Heart left ventricle (tissue), 16 donors: ENCODE data around the gene ADCY9. TPM values are rescaled to one million over a fixed set of nuclear protein-coding genes. Genes with fewer than 3 reads are reported as not detected.

Experiments used
- ATAC-seq, 4 donors: fragments of 200-7000 bp; cut with Tn5 transposase; one replicate each; pipeline ENCODE4 v1.9.1; 2020 to 2022; ENCODE audit warnings: moderate library complexity in 4 of 4, mild to moderate bottlenecking in 3 of 4, moderate number of reproducible peaks in 1 of 4
- DNase-seq, 5 donors: peaks; one replicate each; pipeline ENCODE4 v3.0.0-alpha.2; 2020
- H3K27ac ChIP-seq, 12 donors: fragments of 200-600 bp; sonication (generic) in 4 of 12; one replicate each; pipeline versions ENCODE4 v1.5.0 to v1.8.0; 2016 to 2022; ENCODE audit warnings: mild to moderate bottlenecking in 2 of 12
- H3K27me3 ChIP-seq, 9 donors: fragments of 200-600 bp; sonication (generic) in 2 of 9; one replicate each; pipeline versions ENCODE4 v1.5.1 to v1.8.0; 2016 to 2022; ENCODE audit warnings: mild to moderate bottlenecking in 3 of 9
- H3K36me3 ChIP-seq, 9 donors: fragments of 200-600 bp; sonication (generic) in 2 of 9; one replicate each; pipeline versions ENCODE4 v1.5.0 to v1.8.0; 2018 to 2022; ENCODE audit warnings: mild to moderate bottlenecking in 2 of 9
- H3K4me1 ChIP-seq, 12 donors: fragments of 200-600 bp; sonication (generic) in 4 of 12; one replicate each; pipeline versions ENCODE4 v1.5.0 to v1.8.0; 2016 to 2022; ENCODE audit warnings: mild to moderate bottlenecking in 3 of 12
- H3K4me3 ChIP-seq, 12 donors: fragments of 200-600 bp; sonication (generic) in 4 of 12; one replicate each; pipeline versions ENCODE4 v1.5.0 to v1.8.0; 2017 to 2022; ENCODE audit warnings: mild to moderate bottlenecking in 9 of 12, moderate library complexity in 4 of 12
- H3K9me3 ChIP-seq, 12 donors: fragments of 200-600 bp; sonication (generic) in 4 of 12; one replicate each; pipeline versions ENCODE4 v1.5.0 to v1.8.0; 2016 to 2022; ENCODE audit warnings: mild to moderate bottlenecking in 1 of 12
- POLR2A ChIP-seq, 2 donors: fragments of 450-650 bp; IDR thresholded peaks; one replicate each; pipeline ENCODE4 v1.6.1; 2017; ENCODE audit warnings: antibody characterized with exemption in 2 of 2, mild to moderate bottlenecking in 2 of 2, moderate library complexity in 2 of 2
- WGBS, 4 donors: extraction: QIAGEN DNeasy Blood & Tissue Kit in 2 of 4; methylation state at CpG; one replicate each; pipeline versions ENCODE4 v1.1.5 to v1.1.7; 2013 to 2018; 5-methylcytosine and 5-hydroxymethylcytosine counted together
- intact Hi-C, 10 donors: fragments of 100-400 bp; cut with DNase I; formaldehyde crosslinking; loops; one replicate each; pipeline versions ENCODE4 v1.11.1 to v1.14.2; 2022
- polyA plus RNA-seq, 2 donors: library from polyadenylated mRNA; stranded (reverse); fragments of 200-250 nt; gene quantifications; one replicate each; pipeline ENCODE4 v1.2.3, GENCODE V29; 2013
- total RNA-seq, 9 donors: library from RNA; depleted of rRNA in 2 of 9; stranded (reverse); fragments of >200 nt in 2 of 9; fragmentation: NEBNext Ultra II Directional in 3 of 9; extraction: Animal tissue kit (Norgen Biotek cat#: 25700) in 3 of 9; gene quantifications; one replicate each; pipeline versions ENCODE4 v1.1.0 to v1.2.4, GENCODE V29; 2016 to 2023
- TF ChIP-seq, protein P1 (sequence below), 12 donors: fragments of 200-600 bp; sonication (generic) in 4 of 12; IDR thresholded peaks; one replicate each; pipeline versions ENCODE4 v1.5.0 to v1.8.0; 2018 to 2022; ENCODE audit warnings: antibody characterized with exemption in 12 of 12, mild to moderate bottlenecking in 5 of 12
- donor health status: ischemic (EF 13 %, LVEDD 7.1; RV severe dilation, severe dysfunction).
- donor health status: healthy with polysubstance abuse.
- donor health status: DM: no; HTN: yes; CAD: no.
- donor health status: DM: no; HTN: no; CAD: no.
- donor health status: ischemic (EF 25% LVEDD 6.9; RV normal size, moderate dysfunction).
- donor health status: ischemic (EF 25% LVEDD 5.7; RV mildly dilated, moderate dysfunction).
- donor health status: healthy.
- donor health status: DM: yes; HTN: yes; CAD: no.
- donor health status: ischemic (EF 35%, LVEDD 5.7; RV mildly dilated, moderate dysfunction).
- donor health status: nonischemic (EF 11% LVEDD 7.7; RV severe dilation, severe dysfunction).
- donor health status: DM: yes; HTN: yes; CAD: no.
- donor health status: PGD.
- donor health status: ischemic (EF 29% LVEDD 5.4; RV normal size, mild dysfunction).
- donor health status: nonischemic (EF 23%, LVEDD 6.1; RV moderate dilation, normal function).

Gene ADCY9
- total and polyA plus RNA-seq, 11 donors: 11.8 to 85.8 (median 45.0) TPM

DNA sequence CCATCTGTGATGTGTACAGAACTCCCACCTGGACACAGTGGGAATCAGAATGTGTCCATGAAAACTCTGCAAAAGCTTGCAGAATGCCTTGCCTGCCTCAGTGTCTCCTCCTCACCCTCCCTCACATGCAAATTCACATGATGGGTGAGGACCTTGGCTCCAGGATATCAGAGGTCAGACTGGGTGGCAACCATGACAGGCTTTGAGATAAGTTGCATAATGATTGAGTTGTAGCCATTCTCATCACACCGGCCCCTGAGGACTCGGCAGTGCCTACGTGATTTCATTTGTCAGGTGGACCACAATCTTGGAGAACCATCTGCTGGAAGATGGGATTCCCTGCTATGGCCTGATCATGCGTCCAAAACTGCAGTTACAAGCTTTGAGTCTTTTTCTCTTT is 3.9 kb upstream of the ADCY9 start:
- Histone ChIP-seq H3K9me3 (no peaks in the 10 kb centered on the region), H3K36me3 (no peaks in the 10 kb centered on the region), H3K4me1 (peaks cover 0 to 10% (median 6%) of the 10 kb centered on the region in 12 donors), H3K4me3 (no peak overlapping the region), H3K27me3 (no peaks in the 10 kb centered on the region), H3K27ac (no peak overlapping the region)
- TF ChIP-seq, protein P1, sequence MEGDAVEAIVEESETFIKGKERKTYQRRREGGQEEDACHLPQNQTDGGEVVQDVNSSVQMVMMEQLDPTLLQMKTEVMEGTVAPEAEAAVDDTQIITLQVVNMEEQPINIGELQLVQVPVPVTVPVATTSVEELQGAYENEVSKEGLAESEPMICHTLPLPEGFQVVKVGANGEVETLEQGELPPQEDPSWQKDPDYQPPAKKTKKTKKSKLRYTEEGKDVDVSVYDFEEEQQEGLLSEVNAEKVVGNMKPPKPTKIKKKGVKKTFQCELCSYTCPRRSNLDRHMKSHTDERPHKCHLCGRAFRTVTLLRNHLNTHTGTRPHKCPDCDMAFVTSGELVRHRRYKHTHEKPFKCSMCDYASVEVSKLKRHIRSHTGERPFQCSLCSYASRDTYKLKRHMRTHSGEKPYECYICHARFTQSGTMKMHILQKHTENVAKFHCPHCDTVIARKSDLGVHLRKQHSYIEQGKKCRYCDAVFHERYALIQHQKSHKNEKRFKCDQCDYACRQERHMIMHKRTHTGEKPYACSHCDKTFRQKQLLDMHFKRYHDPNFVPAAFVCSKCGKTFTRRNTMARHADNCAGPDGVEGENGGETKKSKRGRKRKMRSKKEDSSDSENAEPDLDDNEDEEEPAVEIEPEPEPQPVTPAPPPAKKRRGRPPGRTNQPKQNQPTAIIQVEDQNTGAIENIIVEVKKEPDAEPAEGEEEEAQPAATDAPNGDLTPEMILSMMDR (IDR thresholded peaks at IDR 0.05): no peak
- TF ChIP-seq POLR2A (IDR thresholded peaks at IDR 0.05): no peak
- 75 to 89% (median 83%) methylated on average over 4 of the region's 4 CpGs for WGBS, 4 donors
- no peak for ATAC-seq
- no peak for DNase-seq
- intact Hi-C loops: loop anchor here in 2 of 10 donors (10.0 kb wide), 2 partner anchors 65 to 125 kb away; partner anchors contain the start of gene SRL (in 1 of the 2)

DNA sequence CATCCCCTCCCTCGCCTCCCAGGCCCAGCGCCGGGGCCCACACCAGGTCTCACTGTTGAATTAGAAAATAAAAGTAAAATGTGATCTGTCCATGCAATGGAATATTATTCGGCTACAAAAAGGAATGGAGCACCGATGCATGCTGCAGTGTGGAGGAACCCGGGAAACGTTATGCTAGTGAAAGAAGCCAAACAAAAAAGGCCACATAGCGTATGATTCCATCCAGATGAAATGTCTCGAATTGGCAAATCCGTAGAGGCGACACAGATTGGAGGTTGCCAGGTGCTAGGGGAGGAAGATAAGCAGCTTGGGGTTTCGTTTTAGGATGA is 972 bp upstream of the ADCY9 start:
- TF ChIP-seq, protein P1 (IDR thresholded peaks at IDR 0.05): no peak
- no peak for TF ChIP-seq POLR2A (IDR thresholded peaks at IDR 0.05)
- intact Hi-C loops: loop anchor here in 9 of 10 donors (2.0 to 10.0 kb wide), 12 partner anchors 65 to 180 kb away; partner anchors contain the start of gene SRL (in 1 of the 9)
- peak overlapping the region in 10 of 12 donors; percentile 53 to 87 (median 70) for H3K4me3 ChIP-seq

DNA sequence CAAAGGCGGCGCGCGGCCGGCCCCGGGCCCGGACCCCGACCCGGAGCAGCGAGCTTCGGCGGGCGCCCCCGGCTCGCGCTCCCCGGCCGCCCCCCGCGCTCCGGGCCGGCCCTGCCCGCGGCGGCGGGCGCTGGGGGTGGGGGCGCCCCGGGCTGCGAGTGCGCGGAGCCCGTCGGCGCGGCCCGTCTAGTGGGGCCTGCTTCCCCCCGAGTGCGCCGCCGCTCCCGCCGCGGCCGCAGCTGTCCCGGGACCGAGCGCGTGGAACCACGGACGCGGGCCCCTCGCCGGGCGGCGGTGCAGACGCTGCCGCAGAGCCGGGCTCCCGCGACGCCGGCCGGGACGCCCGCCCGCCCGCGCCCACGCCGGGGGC is 308 bp downstream of the ADCY9 start:
- TF ChIP-seq, protein P1 (IDR thresholded peaks at IDR 0.05): no peak
- no peak for TF ChIP-seq POLR2A (IDR thresholded peaks at IDR 0.05)
- Histone ChIP-seq H3K4me3 (peak overlapping the region in 11 of 12 donors; percentile 56 to 92 (median 71)), H3K27me3 (no peaks in the 10 kb centered on the region), H3K9me3 (no peaks in the 10 kb centered on the region), H3K4me1 (peaks cover 0 to 53% (median 39%) of the 10 kb centered on the region in 12 donors), H3K27ac (peak overlapping the region in 11 of 12 donors; percentile 26 to 87 (median 75)), H3K36me3 (peaks cover 0 to 3% (median 0%) of the 10 kb centered on the region in 9 donors)
- DNase-seq: no peak
- 0 to 1% (median 0%) methylated on average over 17 to 71 of the region's 71 CpGs for WGBS, 4 donors
- ATAC-seq: no peak
- intact Hi-C loops: loop anchor here in 9 of 10 donors (1.0 to 10.0 kb wide), 13 partner anchors 64 to 179 kb away; partner anchors contain the start of gene SRL (in 1 of the 9)

More for the DNA sequence above, 972 bp upstream of the ADCY9 start:
- H3K36me3 ChIP-seq: peaks cover 0 to 3% (median 0%) of the 10 kb centered on the region in 9 donors
- H3K4me1 ChIP-seq: peaks cover 0 to 40% (median 29%) of the 10 kb centered on the region in 12 donors
- DNase-seq (peak in 1 of 5 donors; percentile 40), ATAC-seq (no peak)
- WGBS, 4 donors: 91 to 96% (median 95%) methylated on average over 12 of the region's 12 CpGs
- H3K27me3 ChIP-seq: no peaks in the 10 kb centered on the region
- no peaks in the 10 kb centered on the region for H3K9me3 ChIP-seq
- H3K27ac ChIP-seq: peak overlapping the region in 8 of 12 donors; percentile 77 to 87 (median 84)

DNA sequence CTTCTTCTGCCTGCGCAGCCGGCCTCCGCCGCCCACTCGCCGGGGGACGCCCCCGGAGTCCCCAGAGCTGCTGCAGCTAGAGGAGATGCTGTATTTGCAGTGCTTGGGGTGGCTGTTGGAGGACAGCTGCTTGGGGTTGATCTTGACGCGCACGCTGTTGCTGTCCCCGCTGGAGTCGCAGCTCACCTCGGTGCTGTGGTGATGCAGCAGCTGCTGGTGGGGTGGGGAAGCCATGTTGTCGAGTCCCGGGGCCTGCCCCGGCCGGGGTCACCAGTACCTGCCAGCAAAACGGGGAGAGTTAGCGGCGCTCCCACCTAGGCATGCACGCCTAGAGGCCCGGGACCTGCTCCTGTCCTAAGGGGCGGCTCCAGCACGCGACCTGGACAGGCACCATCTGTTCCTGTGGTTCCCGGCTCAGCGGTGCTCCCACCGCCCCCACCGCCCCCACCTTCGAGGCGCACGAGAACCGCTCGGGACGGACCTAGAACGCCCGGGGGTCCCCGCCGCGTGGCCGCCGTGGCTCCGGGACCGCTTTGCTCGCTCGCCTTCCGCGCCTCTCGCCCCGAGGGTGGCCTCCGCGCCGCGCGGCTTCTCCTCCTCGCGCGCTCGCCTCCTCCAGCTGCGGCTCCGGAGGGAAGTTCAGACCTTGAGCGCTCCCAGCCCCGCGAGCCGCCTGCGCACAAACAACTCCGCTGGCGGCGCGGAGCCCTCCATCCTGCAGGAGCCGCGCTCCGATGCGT is 863 bp downstream of the ADCY9 start:
- Histone ChIP-seq H3K4me1 (peaks cover 0 to 57% (median 41%) of the 10 kb centered on the region in 12 donors), H3K36me3 (peaks cover 0 to 3% (median 0%) of the 10 kb centered on the region in 9 donors), H3K9me3 (no peaks in the 10 kb centered on the region), H3K4me3 (peak overlapping the region; percentile 44 to 92 (median 70)), H3K27ac (peak overlapping the region in 11 of 12 donors; percentile 62 to 87 (median 75)), H3K27me3 (no peaks in the 10 kb centered on the region)
- ATAC-seq (peak; percentile 15 to 47 (median 28)), DNase-seq (peak; percentile 59 to 74 (median 61))
- TF ChIP-seq, protein P1 (IDR thresholded peaks at IDR 0.05): no peak
- intact Hi-C loops: loop anchor here in 9 of 10 donors (5.0 to 10.0 kb wide), 11 partner anchors 63 to 178 kb away; partner anchors contain the start of gene SRL (in 1 of the 9)
- WGBS, 4 donors: 3 to 7% (median 4%) methylated on average over 33 to 75 of the region's 75 CpGs
